Tongue (tissue), 2 donors: ENCODE measurements around the gene OTP. TPM values are rescaled to one million over a fixed set of nuclear protein-coding genes. Genes with fewer than 3 reads are reported as not detected.
"Not testable (repeated sequence)": the region's sequence is repeated elsewhere in the genome, so short reads cannot be mapped to it uniquely, and the experiment has no call there.

Experiments used
- DNase-seq: peaks from one replicate; pipeline ENCODE4 v3.0.0-alpha.2; 2015
- total RNA-seq: library from RNA; depleted of rRNA; stranded (reverse); fragments of >200 nt; gene quantifications from one replicate; pipeline ENCODE4 v1.2.3, GENCODE V29; 2014

The OTP gene
- total RNA-seq, 1 donor from 2014 or later: not detected

- DNase-seq: not testable (repeated sequence)
These were observed 29.6 kb downstream of the OTP start for GRCh38 chr5:77608927-77609326.

- DNase-seq: no peak
These were observed 31.2 kb downstream of the OTP start for GRCh38 chr5:77607324-77607723.

- DNase-seq: no peak
These were observed 32.2 kb downstream of the OTP start for GRCh38 chr5:77606279-77606678.

- no peak for DNase-seq
These were observed 38.8 kb downstream of the OTP start for GRCh38 chr5:77599679-77600078.

GRCh38 chr5:77590347-77590746 is 48.2 kb downstream of the OTP start:
- DNase-seq: no peak

GRCh38 chr5:77588175-77588574 is 50.3 kb downstream of the OTP start:
- DNase-seq: no peak

- DNase-seq: no peak
These were observed 52.4 kb downstream of the OTP start for GRCh38 chr5:77586101-77586500.

- DNase-seq: not testable (repeated sequence)
These were observed 56.4 kb downstream of the OTP start for GRCh38 chr5:77582143-77582542.

Other genes with a start within 250 kb of the OTP start
- 76.3 TPM for gene WDR41, start 146.4 kb downstream of the OTP start, total RNA-seq
- gene TBCA, start 137.6 kb upstream of the OTP start, total RNA-seq: 91.3 TPM